Mesenchymal stem cell (in vitro differentiated cells and primary cell): ENCODE measurements around the gene RPL10.
A peak's percentile ranks its signal among the peaks of the same experiment; 100 is the strongest.

Experiments
- DNase-seq: peaks from one replicate; pipeline ENCODE4 v3.0.0-alpha.2; 2013
- H2AFZ ChIP-seq: one replicate; pipeline ENCODE4 v1.6.1; 2013; ENCODE audit warnings: low read depth, mild to moderate bottlenecking, control low read depth, inconsistent platforms, low read length, moderate library complexity
- H2AK5ac ChIP-seq: 2 replicates; pipeline ENCODE4 v1.6.1; 2013; ENCODE audit warnings: low read length, moderate library complexity, mild to moderate bottlenecking, inconsistent platforms; ENCODE audit not compliant: severe bottlenecking
- H2BK120ac ChIP-seq: one replicate; pipeline ENCODE4 v1.6.1; 2013; ENCODE audit warnings: low read depth, mild to moderate bottlenecking, inconsistent platforms, low read length, moderate library complexity
- H2BK12ac ChIP-seq, 2 experiments: one replicate each; pipeline ENCODE4 v1.6.1; 2013; ENCODE audit warnings: inconsistent platforms in 2 of 2, low read length in 2 of 2, mild to moderate bottlenecking in 2 of 2, moderate library complexity in 2 of 2, control low read depth in 1 of 2
- H2BK15ac ChIP-seq: one replicate; pipeline ENCODE4 v1.6.1; 2013; ENCODE audit warnings: mild to moderate bottlenecking, low read depth, inconsistent platforms; ENCODE audit not compliant: poor library complexity, severe bottlenecking
- H2BK5ac ChIP-seq: 2 replicates; pipeline ENCODE4 v1.6.1; 2013; ENCODE audit warnings: low read depth, mild to moderate bottlenecking, low read length, control low read depth, inconsistent platforms; ENCODE audit not compliant: poor library complexity, severe bottlenecking
- H3K14ac ChIP-seq, 2 experiments: one replicate each; pipeline ENCODE4 v1.6.1; 2013; ENCODE audit warnings: inconsistent platforms in 2 of 2, low read length in 2 of 2, control low read depth in 1 of 2, mild to moderate bottlenecking in 1 of 2, moderate library complexity in 1 of 2
- H3K18ac ChIP-seq, 2 experiments: one replicate each; pipeline ENCODE4 v1.6.1; 2013; ENCODE audit warnings: inconsistent platforms in 2 of 2, low read length in 2 of 2, control low read depth in 1 of 2, low read depth in 1 of 2, mild to moderate bottlenecking in 1 of 2
- H3K23ac ChIP-seq, 2 experiments: one replicate each; pipeline ENCODE4 v1.6.1; 2013; ENCODE audit warnings: inconsistent platforms in 2 of 2, low read length in 2 of 2, mild to moderate bottlenecking in 2 of 2, moderate library complexity in 2 of 2, control low read depth in 1 of 2
- H3K27ac ChIP-seq: 2 replicates; pipeline ENCODE4 v1.5.1; 2013; ENCODE audit warnings: mild to moderate bottlenecking, moderate library complexity, low read length, control low read depth, inconsistent platforms; ENCODE audit not compliant: poor library complexity, severe bottlenecking
- H3K27me3 ChIP-seq, 2 experiments: 2 replicates each; pipeline versions ENCODE4 v1.6.1 to v1.7.0; 2013; ENCODE audit warnings: low read length in 2 of 2, mild to moderate bottlenecking in 2 of 2, moderate library complexity in 2 of 2, control low read depth in 1 of 2, inconsistent platforms in 1 of 2; ENCODE audit not compliant: control insufficient read depth in 1 of 2, insufficient read depth in 1 of 2
- H3K36me3 ChIP-seq, 2 experiments: 2 replicates each; pipeline versions ENCODE4 v1.6.1 to v1.7.0; 2013; ENCODE audit warnings: low read length in 2 of 2, control low read depth in 1 of 2, inconsistent platforms in 1 of 2, low read depth in 1 of 2, mild to moderate bottlenecking in 1 of 2; ENCODE audit not compliant: insufficient read depth in 2 of 2, control insufficient read depth in 1 of 2
- H3K4ac ChIP-seq, 2 experiments: one replicate each; pipeline ENCODE4 v1.6.1; 2013; ENCODE audit warnings: inconsistent platforms in 2 of 2, low read length in 2 of 2, mild to moderate bottlenecking in 2 of 2, moderate library complexity in 2 of 2, control low read depth in 1 of 2, low read depth in 1 of 2
- H3K4me1 ChIP-seq: 2 replicates; pipeline ENCODE4 v1.6.1; 2013; ENCODE audit warnings: low read depth, low read length, control low read depth; ENCODE audit not compliant: control insufficient read depth, insufficient read depth
- H3K4me2 ChIP-seq: 2 replicates; pipeline ENCODE4 v1.6.1; 2013; ENCODE audit warnings: low read length, mild to moderate bottlenecking, inconsistent platforms; ENCODE audit not compliant: poor library complexity, severe bottlenecking
- H3K4me3 ChIP-seq, 2 experiments: 2 replicates each; pipeline versions ENCODE4 v1.5.1 to v1.7.0; 2013; ENCODE audit warnings: low read length in 2 of 2, mild to moderate bottlenecking in 2 of 2, control low read depth in 1 of 2, low read depth in 1 of 2; ENCODE audit not compliant: insufficient read depth in 1 of 2
- H3K79me1 ChIP-seq: replicated peaks from 2 replicates; pipeline ENCODE4 v1.6.1; 2013; ENCODE audit warnings: mild to moderate bottlenecking, control low read depth, low read length, inconsistent platforms; ENCODE audit not compliant: poor library complexity, severe bottlenecking
- H3K9ac ChIP-seq: 2 replicates; pipeline ENCODE4 v1.7.0; 2013; ENCODE audit warnings: mild to moderate bottlenecking, low read length, moderate library complexity
- H3K9me3 ChIP-seq: 2 replicates; pipeline ENCODE4 v1.7.0; 2013; ENCODE audit warnings: mild to moderate bottlenecking, low read length; ENCODE audit not compliant: control insufficient read depth
- H4K8ac ChIP-seq: one replicate; pipeline ENCODE4 v1.6.1; 2013; ENCODE audit warnings: inconsistent platforms, mild to moderate bottlenecking, low read length, moderate library complexity
- H4K91ac ChIP-seq: one replicate; pipeline ENCODE4 v1.6.1; 2013; ENCODE audit warnings: mild to moderate bottlenecking, low read length, inconsistent platforms
- WGBS: methylation state at CpG from one replicate; pipeline ENCODE4 v1.1.7; 2013; ENCODE audit warnings: mixed read lengths; 5-methylcytosine and 5-hydroxymethylcytosine counted together

RPL10 gene

DNA sequence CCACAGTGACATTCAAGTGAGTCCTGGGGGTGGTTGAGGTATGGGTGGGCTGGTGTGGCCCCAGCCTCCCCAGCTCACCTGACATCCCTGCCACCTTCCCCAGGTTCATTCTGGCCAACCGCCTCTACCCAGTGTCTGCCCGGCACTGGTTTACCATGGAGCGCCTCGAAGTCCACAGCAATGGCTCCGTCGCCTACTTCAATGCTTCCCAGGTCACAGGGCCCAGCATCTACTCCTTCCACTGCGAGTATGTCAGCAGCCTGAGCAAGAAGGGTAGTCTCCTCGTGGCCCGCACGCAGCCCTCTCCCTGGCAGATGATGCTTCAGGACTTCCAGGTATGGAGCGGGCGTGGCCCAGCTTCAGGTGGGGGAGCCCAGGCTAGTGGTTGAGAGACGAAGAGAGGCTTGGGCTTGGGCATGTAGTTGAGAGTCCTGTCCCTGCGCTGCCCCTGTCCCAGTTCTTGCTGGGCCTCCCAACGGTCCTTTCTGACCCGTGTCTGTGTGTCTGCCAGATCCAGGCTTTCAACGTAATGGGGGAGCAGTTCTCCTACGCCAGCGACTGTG lies 37.1 kb downstream of the RPL10 start:
- Histone ChIP-seq H2BK5ac (no peak overlapping the region), H2BK120ac (no peak overlapping the region), H3K79me1 (peaks cover 10% of the 10 kb centered on the region), H3K23ac (no peak overlapping the region), H2BK15ac (no peak overlapping the region), H3K4me2 (no peak overlapping the region), H3K4me3 (no peak overlapping the region), H2BK12ac (no peak overlapping the region), H2AK5ac (no peak overlapping the region), H3K27me3 (peaks cover 0 to 3% of the 10 kb centered on the region in 2 experiments), H3K4ac (no peak overlapping the region), H3K9me3 (no peaks in the 10 kb centered on the region), H3K4me1 (peaks cover 28% of the 10 kb centered on the region), H4K91ac (no peak overlapping the region), H3K36me3 (peaks cover 46 to 70% of the 10 kb centered on the region in 2 experiments), H3K18ac (no peak overlapping the region), H3K14ac (no peak overlapping the region), H2AFZ (no peak overlapping the region), H3K27ac (no peak overlapping the region), H3K9ac (no peak overlapping the region), H4K8ac (no peak overlapping the region)
- DNase-seq: no peak
- 95% methylated on average over 19 of the region's 19 CpGs for WGBS

DNA sequence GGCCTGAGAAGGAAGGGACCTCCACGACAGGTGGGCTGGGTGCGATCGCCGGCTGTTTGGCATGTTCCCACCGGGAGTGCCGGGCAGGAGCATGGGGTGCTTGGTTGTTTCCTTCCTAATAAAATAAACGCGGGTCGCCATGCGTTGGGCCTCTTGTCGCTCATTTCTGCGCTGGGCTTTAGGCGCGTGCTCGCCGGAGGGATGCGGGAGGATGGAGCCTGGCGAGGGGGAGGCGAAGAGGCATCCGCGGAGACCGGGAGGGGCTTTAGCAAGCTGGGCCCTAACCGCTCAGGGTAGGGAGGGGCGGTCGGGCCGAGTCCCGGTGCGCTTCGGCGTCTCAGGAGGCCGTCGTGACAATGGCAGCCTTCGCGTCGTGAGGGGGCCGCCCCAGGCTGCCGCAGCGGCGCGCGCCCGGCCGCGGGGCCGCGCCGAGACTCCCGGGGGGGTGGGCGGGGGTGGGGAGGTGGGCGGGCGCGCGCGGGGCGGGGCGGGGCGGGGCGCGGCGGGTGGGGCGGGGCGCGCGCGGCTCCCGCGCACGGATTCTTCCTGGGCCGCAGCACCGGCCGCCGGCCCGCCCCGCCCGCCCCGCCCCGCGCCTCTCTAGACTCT lies 38.3 kb downstream of the RPL10 start:
- no peaks in the 10 kb centered on the region for H3K27me3 ChIP-seq

DNA sequence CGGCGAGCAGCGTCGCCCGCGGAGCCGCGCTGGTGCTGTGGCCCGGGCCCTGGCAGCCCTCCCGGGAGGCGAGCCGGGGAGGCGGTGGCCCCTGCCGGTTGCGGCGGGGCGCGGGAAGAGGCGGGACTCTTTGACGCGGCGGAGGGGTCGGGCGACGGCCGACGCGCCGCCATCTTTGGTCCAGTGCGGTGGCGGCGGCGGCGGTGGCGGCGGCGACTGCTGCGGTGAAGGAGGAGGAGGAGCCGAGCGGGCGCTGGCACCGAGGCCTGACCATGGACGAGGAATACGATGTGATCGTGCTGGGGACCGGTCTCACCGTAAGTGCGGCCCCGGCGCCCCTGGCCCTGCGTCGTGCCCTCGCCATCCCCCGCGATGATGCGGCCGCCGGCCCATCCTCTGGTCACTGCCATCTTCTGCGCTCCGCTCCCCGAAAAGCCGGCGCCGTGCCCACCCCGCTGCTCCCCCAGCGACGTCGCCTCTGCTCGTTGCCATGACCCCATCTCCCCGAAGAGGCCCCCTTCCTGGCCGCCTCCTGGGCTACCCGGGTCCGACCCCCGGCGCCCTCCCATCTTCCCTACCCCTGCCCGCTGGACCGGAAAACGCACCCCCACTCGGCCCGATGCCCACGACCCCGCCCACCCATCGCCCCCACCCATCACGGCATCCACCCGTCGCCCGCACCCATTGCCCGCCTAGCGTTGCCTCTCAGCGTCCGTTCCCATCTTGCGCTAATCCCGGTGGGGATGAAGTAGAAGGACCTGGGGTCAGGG lies 39.0 kb downstream of the RPL10 start, which contains the start of gene GDI1:
Gene GDI1, plus strand, starts transcription at position 172 of the 770 bp plus-strand sequence. Its CDS starts 101 bp downstream, at position 273.
- Histone ChIP-seq H3K4ac (peak within 1 kb of the TSS; percentile 51 to 92), H3K27ac (peak within 1 kb of the TSS; percentile 43), H3K4me2 (peak within 1 kb of the TSS; percentile 78), H4K8ac (peak within 1 kb of the TSS; percentile 72), H2BK120ac (peak within 1 kb of the TSS; percentile 100), H3K4me3 (peak within 1 kb of the TSS; percentile 78 to 83), H2BK15ac (peak within 1 kb of the TSS; percentile 69), H3K27me3 (no peaks in the 10 kb centered on the region), H3K4me1 (peaks cover 21% of the 10 kb centered on the region), H3K14ac (peak within 1 kb of the TSS in 1 of 2 experiments; percentile 98), H4K91ac (peak within 1 kb of the TSS; percentile 95), H3K9ac (peak within 1 kb of the TSS; percentile 82), H3K23ac (peak within 1 kb of the TSS in 1 of 2 experiments; percentile 84), H2BK12ac (peak within 1 kb of the TSS in 1 of 2 experiments; percentile 31), H2AK5ac (peak within 1 kb of the TSS; percentile 69), H3K18ac (peak within 1 kb of the TSS; percentile 86 to 97), H3K79me1 (peaks cover 5% of the 10 kb centered on the region), H3K36me3 (peaks cover 44 to 74% of the 10 kb centered on the region in 2 experiments), H3K9me3 (no peaks in the 10 kb centered on the region), H2BK5ac (peak within 1 kb of the TSS; percentile 99), H2AFZ (no peak within 1 kb of the TSS)
- 2% methylated on average over 17 of the region's 93 CpGs for WGBS
- peak; percentile 62 for DNase-seq

More for the DNA sequence above, 38.3 kb downstream of the RPL10 start:
- H3K4ac ChIP-seq: peak overlapping the region in 1 of 2 experiments; percentile 92
- no peak overlapping the region for H2AFZ ChIP-seq
- H3K36me3 ChIP-seq: peaks cover 44 to 74% of the 10 kb centered on the region in 2 experiments
- peak overlapping the region in 1 of 2 experiments; percentile 31 for H2BK12ac ChIP-seq
- H3K18ac ChIP-seq: peak overlapping the region; percentile 86 to 97
- peak overlapping the region; percentile 61 to 78 for H3K4me3 ChIP-seq
- H3K4me1 ChIP-seq: peaks cover 22% of the 10 kb centered on the region
- no peak overlapping the region for H3K14ac ChIP-seq
- peaks cover 8% of the 10 kb centered on the region for H3K79me1 ChIP-seq
- H2BK120ac ChIP-seq: peak overlapping the region; percentile 100
- H3K4me2 ChIP-seq: peak overlapping the region; percentile 49
- no peak for DNase-seq
- H2BK15ac ChIP-seq: peak overlapping the region; percentile 69
- H3K9me3 ChIP-seq: no peaks in the 10 kb centered on the region
- H3K9ac ChIP-seq: peak overlapping the region; percentile 82
- 18% methylated on average over 17 of the region's 78 CpGs for WGBS
- H4K91ac ChIP-seq: peak overlapping the region; percentile 95
- H2AK5ac ChIP-seq: no peak overlapping the region
- H3K23ac ChIP-seq: no peak overlapping the region
- no peak overlapping the region for H3K27ac ChIP-seq
- H4K8ac ChIP-seq: no peak overlapping the region
- H2BK5ac ChIP-seq: peak overlapping the region; percentile 99
